ENCODE data around the gene C10orf143. TPM values are rescaled to one million over a fixed set of nuclear protein-coding genes. Genes with fewer than 3 reads are reported as not detected.
"Not testable (repeated sequence)": the region's sequence is repeated elsewhere in the genome, so short reads cannot be mapped to it uniquely, and the experiment has no call there.

C10orf143 gene
- polyA plus RNA-seq, 1 donor (not counting 4 experiments of a cell fraction or from before 2014, with no cell fraction given) = 1.4 TPM

DNA sequence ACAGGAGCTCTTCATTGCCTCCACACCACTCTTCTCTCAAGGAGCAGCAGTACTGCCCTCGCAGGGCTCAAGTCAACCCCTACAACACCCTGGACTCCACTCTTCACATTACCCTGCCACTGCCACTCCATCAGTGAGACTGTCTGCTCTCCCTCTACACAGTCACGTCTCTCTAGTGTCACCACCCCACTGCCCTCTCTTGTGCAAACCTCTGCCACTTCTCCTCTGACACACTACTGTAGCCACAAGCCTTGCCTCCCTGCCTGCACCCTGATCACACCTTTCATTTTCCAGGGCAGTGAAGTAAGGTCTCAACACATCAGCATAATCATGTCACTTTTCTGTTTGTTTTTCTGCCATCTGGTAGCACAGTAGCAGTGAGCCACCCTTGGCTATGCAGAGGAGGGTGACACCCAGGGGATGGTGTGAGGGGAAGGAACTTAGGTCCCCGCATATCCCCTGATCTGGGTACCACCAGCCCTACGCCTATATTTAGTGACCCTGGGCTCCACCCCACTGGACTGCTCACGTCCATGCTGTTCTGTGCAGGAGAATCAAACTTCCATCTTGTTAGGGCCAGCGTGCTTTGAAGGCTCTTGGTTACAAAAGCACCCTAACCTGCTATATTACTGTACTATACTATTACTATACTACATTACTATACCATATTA is 1.6 kb downstream of the C10orf143 start:
- Histone ChIP-seq H3K4me2 (ENCODE audit: control insufficient read depth, extremely low read depth, insufficient read depth, low read depth, low read length) (peak overlapping the region; percentile 99), H3K4me3 (ENCODE audit: control insufficient read depth in 2 of 3, extremely low read depth in 1 of 3, insufficient read depth in 2 of 3, low read depth in 1 of 3, low read length in 3 of 3) (peak overlapping the region; percentile 85 to 97 (median 86)), H2AFZ (ENCODE audit: control insufficient read depth, low read length) (no peak overlapping the region), H3K9ac (ENCODE audit: control insufficient read depth, extremely low read depth, insufficient read depth, low read length) (peak overlapping the region; percentile 95), H3K27me3 (ENCODE audit: control insufficient read depth, extremely low read depth, insufficient read depth, low read length) (no peaks in the 10 kb centered on the region), H3K4me1 (ENCODE audit: control insufficient read depth, extremely low read depth, insufficient read depth, low read length) (peaks cover 15% of the 10 kb centered on the region), H3K79me2 (ENCODE audit: control insufficient read depth, insufficient read depth, low read length) (peaks cover 11% of the 10 kb centered on the region), H3K9me1 (ENCODE audit: control insufficient read depth, extremely low read depth, insufficient read depth, low read length) (no peaks in the 10 kb centered on the region), H3K27ac (ENCODE audit: control insufficient read depth, insufficient read depth, low read length) (no peak overlapping the region), H4K20me1 (ENCODE audit: control insufficient read depth, extremely low read depth, insufficient read depth, low read length) (no peaks in the 10 kb centered on the region), H3K36me3 (ENCODE audit: control insufficient read depth in 2 of 2, extremely low read depth in 1 of 2, insufficient read depth in 2 of 2, low read length in 2 of 2) (peaks cover 0 to 1% of the 10 kb centered on the region in 2 experiments), H3K9me3 (ENCODE audit: control insufficient read depth, low read depth, low read length) (no peaks in the 10 kb centered on the region)
- no peak for DNase-seq (ENCODE audit: low read depth, low spot score)
- no peak for FAIRE-seq
- no peak for TF ChIP-seq EZH2 (IDR thresholded peaks at IDR 0.05; ENCODE audit: low read length)
- TF ChIP-seq, protein P1, sequence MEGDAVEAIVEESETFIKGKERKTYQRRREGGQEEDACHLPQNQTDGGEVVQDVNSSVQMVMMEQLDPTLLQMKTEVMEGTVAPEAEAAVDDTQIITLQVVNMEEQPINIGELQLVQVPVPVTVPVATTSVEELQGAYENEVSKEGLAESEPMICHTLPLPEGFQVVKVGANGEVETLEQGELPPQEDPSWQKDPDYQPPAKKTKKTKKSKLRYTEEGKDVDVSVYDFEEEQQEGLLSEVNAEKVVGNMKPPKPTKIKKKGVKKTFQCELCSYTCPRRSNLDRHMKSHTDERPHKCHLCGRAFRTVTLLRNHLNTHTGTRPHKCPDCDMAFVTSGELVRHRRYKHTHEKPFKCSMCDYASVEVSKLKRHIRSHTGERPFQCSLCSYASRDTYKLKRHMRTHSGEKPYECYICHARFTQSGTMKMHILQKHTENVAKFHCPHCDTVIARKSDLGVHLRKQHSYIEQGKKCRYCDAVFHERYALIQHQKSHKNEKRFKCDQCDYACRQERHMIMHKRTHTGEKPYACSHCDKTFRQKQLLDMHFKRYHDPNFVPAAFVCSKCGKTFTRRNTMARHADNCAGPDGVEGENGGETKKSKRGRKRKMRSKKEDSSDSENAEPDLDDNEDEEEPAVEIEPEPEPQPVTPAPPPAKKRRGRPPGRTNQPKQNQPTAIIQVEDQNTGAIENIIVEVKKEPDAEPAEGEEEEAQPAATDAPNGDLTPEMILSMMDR (optimal IDR thresholded peaks at IDR 0.05 in 1 of 3, IDR thresholded peaks at IDR 0.05 in 1 of 3, conservative IDR thresholded peaks at IDR 0.05 in 1 of 3; ENCODE audit: extremely low read depth in 1 of 3, insufficient read depth in 2 of 3, low read length in 3 of 3) = no peak
- dilution Hi-C loops (cut with MboI; ENCODE audit: extremely low pct_ligation_motif_present, low sequenced_read_pairs) = no loop called here

GRCh38 chr10:130108146-130108545 is 2.5 kb downstream of the C10orf143 start:
- Histone ChIP-seq H3K4me1 (ENCODE audit: control insufficient read depth, extremely low read depth, insufficient read depth, low read length) (peaks cover 15% of the 10 kb centered on the region), H3K79me2 (ENCODE audit: control insufficient read depth, insufficient read depth, low read length) (peaks cover 11% of the 10 kb centered on the region)
- H3K4me3 ChIP-seq (ENCODE audit: control insufficient read depth in 2 of 3, extremely low read depth in 1 of 3, insufficient read depth in 2 of 3, low read depth in 1 of 3, low read length in 3 of 3); H3K9ac ChIP-seq (ENCODE audit: control insufficient read depth, extremely low read depth, insufficient read depth, low read length); H3K27me3 ChIP-seq (ENCODE audit: control insufficient read depth, extremely low read depth, insufficient read depth, low read length); H3K9me1 ChIP-seq (ENCODE audit: control insufficient read depth, extremely low read depth, insufficient read depth, low read length); FAIRE-seq; DNase-seq (ENCODE audit: low read depth, low spot score); dilution Hi-C loops (cut with MboI; ENCODE audit: extremely low pct_ligation_motif_present, low sequenced_read_pairs); H3K4me2 ChIP-seq (ENCODE audit: control insufficient read depth, extremely low read depth, insufficient read depth, low read depth, low read length); H3K36me3 ChIP-seq (ENCODE audit: control insufficient read depth in 2 of 2, extremely low read depth in 1 of 2, insufficient read depth in 2 of 2, low read length in 2 of 2); H3K9me3 ChIP-seq (ENCODE audit: control insufficient read depth, low read depth, low read length); H2AFZ ChIP-seq (ENCODE audit: control insufficient read depth, low read length); H4K20me1 ChIP-seq (ENCODE audit: control insufficient read depth, extremely low read depth, insufficient read depth, low read length); H3K27ac ChIP-seq (ENCODE audit: control insufficient read depth, insufficient read depth, low read length): not testable (repeated sequence)

DNA sequence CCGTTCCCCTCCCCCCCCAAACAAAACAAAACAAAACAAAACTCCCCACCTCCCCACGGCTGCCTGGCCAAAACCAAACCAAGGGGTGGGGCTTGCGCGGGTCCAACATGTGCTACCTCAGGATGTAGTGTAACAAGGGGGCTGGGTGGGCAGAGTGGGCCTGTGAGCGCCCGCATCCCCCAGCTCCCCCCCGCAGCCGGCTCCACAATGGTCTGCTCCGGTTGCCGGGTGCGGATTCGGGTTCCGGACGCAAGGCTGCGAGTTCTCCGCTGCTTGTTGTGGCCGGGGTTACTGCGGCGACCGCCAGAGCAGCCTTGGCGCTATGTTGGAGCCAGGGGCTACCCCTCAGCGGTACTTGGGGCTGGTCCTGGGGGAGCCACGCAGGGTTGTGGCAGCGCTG is 4.9 kb downstream of the C10orf143 start:
- H3K9me3 ChIP-seq (ENCODE audit: control insufficient read depth, low read depth, low read length) = no peaks in the 10 kb centered on the region
- dilution Hi-C loops (cut with MboI; ENCODE audit: extremely low pct_ligation_motif_present, low sequenced_read_pairs) = no loop called here
- H3K9me1 ChIP-seq (ENCODE audit: control insufficient read depth, extremely low read depth, insufficient read depth, low read length) = no peaks in the 10 kb centered on the region
- H4K20me1 ChIP-seq (ENCODE audit: control insufficient read depth, extremely low read depth, insufficient read depth, low read length) = no peaks in the 10 kb centered on the region
- no peak overlapping the region for H3K4me3 ChIP-seq (ENCODE audit: control insufficient read depth in 2 of 3, extremely low read depth in 1 of 3, insufficient read depth in 2 of 3, low read depth in 1 of 3, low read length in 3 of 3)
- peaks cover 11% of the 10 kb centered on the region for H3K79me2 ChIP-seq (ENCODE audit: control insufficient read depth, insufficient read depth, low read length)
- H3K27me3 ChIP-seq (ENCODE audit: control insufficient read depth, extremely low read depth, insufficient read depth, low read length) = no peaks in the 10 kb centered on the region
- peaks cover 10% of the 10 kb centered on the region for H3K4me1 ChIP-seq (ENCODE audit: control insufficient read depth, extremely low read depth, insufficient read depth, low read length)
- H3K36me3 ChIP-seq (ENCODE audit: control insufficient read depth in 2 of 2, extremely low read depth in 1 of 2, insufficient read depth in 2 of 2, low read length in 2 of 2) = peaks cover 0 to 2% of the 10 kb centered on the region in 2 experiments
- no peak overlapping the region for H3K9ac ChIP-seq (ENCODE audit: control insufficient read depth, extremely low read depth, insufficient read depth, low read length)
- no peak overlapping the region for H3K27ac ChIP-seq (ENCODE audit: control insufficient read depth, insufficient read depth, low read length)
- no peak overlapping the region for H3K4me2 ChIP-seq (ENCODE audit: control insufficient read depth, extremely low read depth, insufficient read depth, low read depth, low read length)
- DNase-seq (ENCODE audit: low read depth, low spot score) = no peak
- no peak for FAIRE-seq
- TF ChIP-seq, protein P1 (optimal IDR thresholded peaks at IDR 0.05 in 1 of 3, IDR thresholded peaks at IDR 0.05 in 1 of 3, conservative IDR thresholded peaks at IDR 0.05 in 1 of 3; ENCODE audit: extremely low read depth in 1 of 3, insufficient read depth in 2 of 3, low read length in 3 of 3) = no peak
- no peak for TF ChIP-seq EZH2 (IDR thresholded peaks at IDR 0.05; ENCODE audit: low read length)
- H2AFZ ChIP-seq (ENCODE audit: control insufficient read depth, low read length) = no peak overlapping the region
